DMS79 (cell line): Measurements from ENCODE around the gene PPP2R1A.
"Not testable (repeated sequence)": the region's sequence is repeated elsewhere in the genome, so short reads cannot be mapped to it uniquely, and the experiment has no call there.

Source experiments
- DNase-seq: peaks from one replicate; lab custom pipeline; 2025; lab: John Stamatoyannopoulos, UW

PPP2R1A gene

DNA sequence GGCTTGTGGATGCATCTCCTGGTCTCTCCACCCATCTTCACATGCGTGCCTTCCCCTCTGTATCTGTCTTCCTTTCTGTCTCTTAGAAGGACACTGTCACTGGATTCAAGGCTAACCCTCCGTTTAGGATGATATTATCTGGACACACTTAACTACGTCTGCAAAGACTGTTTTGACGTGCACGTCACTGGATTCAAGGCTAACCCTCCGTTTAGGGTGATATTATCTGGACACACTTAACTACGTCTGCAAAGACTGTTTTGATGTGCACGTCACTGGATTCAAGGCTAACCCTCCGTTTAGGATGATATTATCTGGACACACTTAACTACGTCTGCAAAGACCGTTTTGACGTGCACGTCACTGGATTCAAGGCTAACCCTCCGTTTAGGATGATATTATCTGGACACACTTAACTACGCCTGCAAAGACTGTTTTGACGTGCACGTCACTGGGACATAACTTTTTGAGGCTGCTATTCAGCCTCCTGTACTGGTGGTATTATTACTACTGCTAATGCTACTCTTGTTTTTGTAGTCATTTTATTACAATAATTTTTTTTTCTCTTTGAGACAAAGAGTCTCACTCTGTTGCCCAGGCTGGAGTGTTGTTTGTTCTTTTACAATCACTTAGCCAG lies 11.0 kb downstream of the PPP2R1A start:
- DNase-seq = not testable (repeated sequence)

- DNase-seq = no peak
These were observed 16.6 kb downstream of the PPP2R1A start for GRCh38 chr19:52206481-52206880.

- DNase-seq = no peak
These were observed 21.4 kb downstream of the PPP2R1A start for GRCh38 chr19:52211203-52211602.

GRCh38 chr19:52211926-52212571 lies 22.2 kb downstream of the PPP2R1A start:
- no peak for DNase-seq

DNA sequence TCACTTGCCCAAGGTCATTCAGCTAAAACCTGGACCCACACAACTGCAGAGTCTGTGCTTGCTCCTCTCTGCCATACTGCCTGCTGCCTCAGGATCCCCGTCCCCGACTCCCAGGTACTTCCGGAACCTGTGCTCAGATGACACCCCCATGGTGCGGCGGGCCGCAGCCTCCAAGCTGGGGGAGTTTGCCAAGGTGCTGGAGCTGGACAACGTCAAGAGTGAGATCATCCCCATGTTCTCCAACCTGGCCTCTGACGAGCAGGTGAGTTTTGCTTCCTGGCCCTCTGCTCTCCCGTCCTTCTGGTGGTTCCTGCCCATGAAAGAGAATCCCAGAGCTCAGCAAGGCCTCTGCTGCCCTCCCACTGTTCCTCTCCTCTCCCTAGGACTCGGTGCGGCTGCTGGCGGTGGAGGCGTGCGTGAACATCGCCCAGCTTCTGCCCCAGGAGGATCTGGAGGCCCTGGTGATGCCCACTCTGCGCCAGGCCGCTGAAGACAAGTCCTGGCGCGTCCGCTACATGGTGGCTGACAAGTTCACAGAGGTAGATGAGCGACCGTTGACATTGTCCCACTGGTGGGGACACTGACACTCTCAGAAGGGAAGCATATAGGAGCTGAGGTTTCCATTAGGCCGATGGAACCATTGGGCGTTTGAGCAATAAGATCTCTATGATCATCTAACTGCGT lies 22.9 kb downstream of the PPP2R1A start:
- DNase-seq = no peak

GRCh38 chr19:52214241-52214640 lies 24.4 kb downstream of the PPP2R1A start:
- DNase-seq = no peak

GRCh38 chr19:52216401-52216800 lies 26.5 kb downstream of the PPP2R1A start:
- no peak for DNase-seq

DNA sequence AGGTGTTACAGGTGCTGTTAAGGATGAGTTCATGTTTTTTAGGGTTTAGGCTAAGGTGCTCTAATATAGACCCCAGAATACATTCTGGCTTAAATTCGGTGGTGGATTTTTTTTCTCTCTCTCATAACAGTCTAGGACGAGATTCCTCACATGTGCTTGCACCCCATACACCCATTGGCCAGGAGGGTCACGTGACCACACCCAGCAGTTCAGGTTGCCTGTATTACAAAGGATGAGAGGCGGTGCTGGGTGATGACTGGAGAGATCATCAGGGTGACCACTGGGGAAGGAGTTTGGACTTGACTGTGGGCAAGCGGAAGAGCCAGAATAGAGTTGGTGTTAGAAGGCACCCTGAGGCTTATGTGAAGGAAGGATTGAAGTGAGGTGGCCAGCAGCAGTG lies 27.7 kb downstream of the PPP2R1A start:
- DNase-seq = no peak

- DNase-seq = no peak
These were observed 29.8 kb downstream of the PPP2R1A start for GRCh38 chr19:52219611-52220010.

GRCh38 chr19:52221031-52221430 lies 31.2 kb downstream of the PPP2R1A start:
- DNase-seq = no peak

DNA sequence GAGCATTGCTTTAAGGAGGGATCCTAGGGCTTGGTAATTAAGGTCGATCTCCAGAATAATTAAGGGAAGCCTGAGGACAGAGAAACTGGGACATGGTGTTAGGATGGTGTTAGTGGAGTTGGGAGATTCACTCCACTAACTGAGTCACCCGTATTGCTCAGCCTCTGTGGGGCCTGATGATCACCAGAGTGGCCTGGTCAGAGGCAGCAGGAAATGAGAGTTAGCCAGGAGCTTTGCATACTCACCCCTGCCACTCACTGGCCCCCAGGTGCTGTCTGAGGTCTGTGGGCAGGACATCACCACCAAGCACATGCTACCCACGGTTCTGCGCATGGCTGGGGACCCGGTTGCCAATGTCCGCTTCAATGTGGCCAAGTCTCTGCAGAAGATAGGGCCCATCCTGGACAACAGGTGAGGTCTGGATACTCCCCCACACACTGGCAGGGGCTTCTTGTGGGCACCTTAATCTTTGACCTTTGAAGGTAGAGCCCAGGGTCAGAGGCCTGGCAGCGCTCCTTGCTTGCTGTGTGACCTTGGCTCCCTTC lies 32.1 kb downstream of the PPP2R1A start:
- no peak for DNase-seq

DNA sequence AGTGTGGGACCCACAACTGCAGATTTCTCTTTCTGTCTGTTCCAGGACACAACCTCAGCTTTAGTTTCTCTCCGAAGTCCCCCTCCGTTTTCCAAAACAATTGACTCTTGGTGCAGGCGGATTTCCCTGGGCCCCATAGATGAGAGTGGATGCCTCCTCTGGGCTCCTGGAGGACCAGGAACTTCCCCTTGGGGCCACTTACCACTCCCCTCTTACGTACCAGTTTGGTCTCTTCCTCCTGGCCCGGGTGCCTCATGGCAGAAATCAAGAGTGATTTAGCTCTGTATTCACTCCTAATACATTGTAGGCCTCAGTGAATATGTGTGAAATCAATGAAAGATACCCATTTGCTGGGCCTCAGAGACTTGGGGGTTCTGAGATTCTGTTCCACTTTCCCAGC lies 34.4 kb downstream of the PPP2R1A start:
- DNase-seq = no peak

GRCh38 chr19:52226652-52227051 lies 36.8 kb downstream of the PPP2R1A start:
- no peak for DNase-seq

DNA sequence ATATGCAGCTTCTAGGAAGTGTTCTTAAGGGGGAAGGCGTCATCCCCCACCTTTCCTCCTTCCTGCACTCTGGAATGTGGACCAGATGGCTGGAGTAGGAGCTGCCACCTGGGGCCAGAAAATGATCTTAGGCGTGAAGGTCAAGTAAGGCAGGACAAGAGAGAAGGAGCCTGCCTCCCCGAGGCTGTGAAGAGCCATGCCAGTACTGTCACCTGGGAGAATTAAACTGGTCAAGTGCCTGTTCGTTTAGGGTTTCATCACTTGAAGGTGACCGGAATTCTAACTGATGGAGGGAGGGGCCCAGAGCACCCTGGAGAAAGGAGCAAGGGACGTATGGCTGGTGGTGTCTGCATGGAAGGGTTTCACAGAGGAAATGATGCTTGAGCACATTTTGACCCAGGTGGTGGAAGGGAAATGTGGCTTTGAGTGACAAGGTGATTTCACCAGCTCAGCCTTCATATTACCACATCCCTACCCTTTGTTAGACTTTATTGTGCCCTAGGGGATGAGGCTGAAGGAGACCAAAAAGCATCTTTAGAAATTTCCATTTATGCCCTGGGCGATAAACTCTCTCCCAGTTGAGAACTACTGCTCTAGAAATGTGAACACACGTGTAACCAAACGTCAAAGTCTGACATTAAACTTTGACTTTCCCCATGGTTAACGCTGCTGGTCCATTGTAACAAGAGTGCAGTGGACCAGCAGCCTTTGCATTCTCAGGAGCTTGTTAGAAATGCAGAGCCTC lies 37.5 kb downstream of the PPP2R1A start:
- no peak for DNase-seq

DNA sequence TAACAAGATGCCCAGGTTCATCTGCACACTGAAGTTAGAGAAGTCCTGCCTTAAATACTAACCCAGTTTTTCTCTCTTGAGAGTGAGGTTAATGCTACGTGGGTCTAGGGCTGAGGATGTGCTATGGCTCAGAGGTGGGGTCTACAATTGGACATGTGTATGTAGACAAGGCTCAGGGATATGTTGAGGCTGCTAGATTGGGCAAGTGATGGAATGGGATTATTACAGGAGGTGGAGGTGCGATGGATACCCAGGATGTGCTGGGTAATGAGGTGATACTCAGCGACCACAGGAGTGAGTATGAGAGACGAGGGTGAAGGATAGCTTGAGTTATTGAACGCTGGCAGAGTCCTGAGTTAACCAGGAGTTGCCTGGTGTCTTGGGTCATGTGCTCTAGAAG lies 38.1 kb downstream of the PPP2R1A start:
- no peak for DNase-seq

DNA sequence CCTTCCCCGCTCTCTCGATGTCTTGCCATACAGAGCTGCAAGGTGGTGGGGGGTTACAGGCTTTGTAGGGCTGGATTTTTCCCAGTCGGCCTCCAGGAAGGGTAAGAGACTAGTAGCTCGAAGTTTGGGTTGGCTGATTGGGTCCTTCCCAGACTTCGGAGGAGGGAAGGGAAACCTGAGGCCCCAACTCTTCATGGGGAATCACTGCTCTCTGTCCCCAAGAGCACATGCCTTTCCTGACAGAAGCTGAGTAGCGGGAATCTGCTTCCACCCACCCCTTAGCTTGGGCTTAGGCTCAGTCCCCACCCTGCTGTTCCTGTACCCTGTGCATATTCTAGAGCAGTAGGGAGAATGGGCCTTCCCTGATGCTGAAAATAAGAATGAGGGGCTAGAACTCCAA lies 39.7 kb downstream of the PPP2R1A start:
- DNase-seq = no peak

DNA sequence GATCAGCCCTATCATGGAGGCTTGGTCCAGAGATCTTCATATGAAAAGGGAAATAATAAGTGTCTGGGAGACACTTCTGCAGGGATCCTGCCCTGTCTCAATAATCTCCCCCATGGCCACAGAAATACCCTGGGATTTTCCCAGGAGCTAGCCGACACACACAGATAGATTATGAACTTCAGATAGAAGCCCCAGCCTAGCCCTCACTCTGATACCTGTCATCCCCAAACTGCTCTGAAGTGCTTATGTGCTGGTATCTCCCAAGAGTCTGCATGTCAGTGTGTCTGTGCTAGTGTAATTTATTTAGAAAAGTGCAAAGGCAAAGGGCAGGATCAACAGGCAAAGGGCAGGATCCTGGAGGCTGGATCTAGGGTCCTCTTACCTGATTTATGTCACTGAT lies 40.8 kb downstream of the PPP2R1A start:
- DNase-seq = no peak

GRCh38 chr19:52231154-52231910 lies 41.5 kb downstream of the PPP2R1A start:
- DNase-seq = no peak

DNA sequence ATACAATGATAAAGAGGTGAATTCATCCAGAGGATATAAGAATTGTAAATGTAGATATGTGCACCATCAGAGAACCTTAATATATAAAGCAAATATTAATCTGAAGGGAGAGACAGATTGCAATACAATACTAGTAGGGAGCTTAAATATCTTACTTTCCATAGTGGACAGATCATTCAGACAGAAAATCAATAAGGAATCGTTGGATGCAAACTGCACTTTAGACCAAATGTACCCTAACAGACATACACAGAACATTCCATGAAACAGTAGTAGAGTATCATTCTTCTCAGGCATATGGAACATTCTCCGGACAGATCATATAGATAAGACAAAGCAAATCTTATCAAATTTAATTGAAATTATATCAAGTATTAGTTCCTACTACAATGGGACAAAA lies 44.6 kb downstream of the PPP2R1A start:
- DNase-seq = no peak

DNA sequence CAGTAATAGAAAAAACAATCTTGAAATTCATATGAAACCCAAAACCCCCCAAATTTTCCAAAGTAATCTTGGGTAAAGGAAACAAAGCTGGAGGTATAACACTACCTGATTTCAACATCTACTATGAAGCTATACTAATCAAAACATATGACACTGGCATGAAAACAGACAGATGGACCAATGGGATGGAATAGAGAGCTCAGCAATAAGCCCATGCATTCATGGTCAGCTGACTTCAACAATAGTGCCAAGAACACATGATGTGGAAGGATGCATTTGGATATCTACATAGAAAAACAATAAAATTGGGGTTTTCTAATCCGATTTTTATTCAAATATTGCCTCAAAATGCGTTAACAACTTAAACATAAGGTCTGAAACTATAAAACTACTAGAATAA lies 47.3 kb downstream of the PPP2R1A start:
- no peak for DNase-seq

DNA sequence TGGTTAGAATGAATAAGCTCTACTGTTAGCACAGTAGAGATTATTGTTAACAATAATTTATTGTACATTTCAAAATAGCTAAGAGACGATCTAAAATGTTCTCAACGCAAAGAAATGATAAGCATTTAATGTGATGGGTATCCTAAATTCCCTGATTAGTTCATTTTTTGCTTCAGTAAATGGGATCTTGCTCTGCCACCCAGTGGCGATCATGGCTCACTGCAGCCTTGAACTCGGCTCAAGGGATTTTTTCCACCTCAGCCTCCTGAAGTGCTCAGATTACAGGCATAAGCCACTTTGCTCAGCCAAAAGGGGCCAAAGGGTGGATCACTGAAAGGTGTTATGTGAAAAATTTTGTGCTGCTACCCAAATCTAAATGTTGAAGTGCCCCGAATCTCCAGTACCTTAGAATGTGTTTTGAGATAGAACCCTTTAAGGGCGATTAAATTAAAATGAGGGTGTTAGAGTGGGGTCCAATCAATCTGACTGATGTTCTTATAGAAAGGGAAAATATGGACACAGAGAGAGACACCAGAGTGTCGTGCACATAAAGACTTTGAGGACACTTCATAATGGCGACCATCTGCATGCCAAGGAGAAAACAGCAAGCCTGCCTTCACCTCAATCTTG lies 48.0 kb downstream of the PPP2R1A start:
- peak; percentile 43 for DNase-seq
